Small intestine (tissue), 7 donors: Measurements from ENCODE around the gene KSR2. TPM values are rescaled to one million over a fixed set of nuclear protein-coding genes. Genes with fewer than 3 reads are reported as not detected.

Experiments
- DNase-seq, 2 donors: peaks; one replicate each; pipeline versions ENCODE4 v3.0.0 to v3.0.0-alpha.2; 2013
- FAIRE-seq: peaks from 2 replicates; lab custom pipeline; 2012; peaks lifted over from hg19 to GRCh38; lab: Jason Lieb, UNC
- H3K27ac ChIP-seq, 3 donors: one replicate each; pipeline ENCODE4 v1.5.1; 2013; ENCODE audit warnings: low read length in 2 of 3, mild to moderate bottlenecking in 2 of 3, control low read depth in 1 of 3, inconsistent platforms in 1 of 3, low read depth in 1 of 3, moderate library complexity in 1 of 3
- H3K27me3 ChIP-seq, 3 donors: one replicate each; pipeline ENCODE4 v1.6.1; 2013; ENCODE audit warnings: low read length in 3 of 3, inconsistent platforms in 1 of 3; ENCODE audit not compliant: control insufficient read depth in 3 of 3, insufficient read depth in 3 of 3
- H3K36me3 ChIP-seq, 3 donors: one replicate each; pipeline ENCODE4 v1.6.1; 2013; ENCODE audit warnings: low read length in 3 of 3, inconsistent platforms in 1 of 3, low read depth in 1 of 3, mild to moderate bottlenecking in 1 of 3, moderate library complexity in 1 of 3; ENCODE audit not compliant: control insufficient read depth in 3 of 3, insufficient read depth in 2 of 3
- H3K4me1 ChIP-seq, 3 donors: one replicate each; pipeline ENCODE4 v1.6.1; 2013; ENCODE audit warnings: low read length in 2 of 3, inconsistent platforms in 1 of 3, low read depth in 1 of 3, mild to moderate bottlenecking in 1 of 3, moderate library complexity in 1 of 3; ENCODE audit not compliant: control insufficient read depth in 3 of 3, insufficient read depth in 2 of 3
- H3K4me3 ChIP-seq, 3 donors: one replicate each; pipeline ENCODE4 v1.5.1; 2013; ENCODE audit warnings: low read length in 3 of 3, control low read depth in 1 of 3, inconsistent platforms in 1 of 3, low read depth in 1 of 3, mild to moderate bottlenecking in 1 of 3, moderate library complexity in 1 of 3
- H3K9me3 ChIP-seq, 2 donors: one replicate each; pipeline ENCODE4 v1.6.1; 2013; ENCODE audit warnings: low read depth in 1 of 2, low read length in 1 of 2; ENCODE audit not compliant: control insufficient read depth in 2 of 2, insufficient read depth in 1 of 2
- WGBS, 3 donors: extraction: QIAGEN DNeasy Blood & Tissue Kit; methylation state at CpG; one replicate each; pipeline ENCODE4 v1.1.7; 2013; 5-methylcytosine and 5-hydroxymethylcytosine counted together
- polyA plus RNA-seq, 4 donors: library from polyadenylated mRNA; stranded (reverse) in 3 of 4; unstranded in 1 of 4; fragments of 200-250 nt in 3 of 4; fragments of 120-200 nt in 1 of 4; gene quantifications; one replicate each; pipeline versions ENCODE4 v1.2.1 to v1.2.3, GENCODE V29; 2013
- donor health status: healthy with polysubstance abuse.
- donor health status: control.
- donor health status: control.
- donor health status: Bipolar disorder and iron deficiency.
- donor health status: healthy.

The KSR2 gene
- polyA plus RNA-seq, 4 donors, result 0.16 to 0.33 TPM; not detected in 2

DNA sequence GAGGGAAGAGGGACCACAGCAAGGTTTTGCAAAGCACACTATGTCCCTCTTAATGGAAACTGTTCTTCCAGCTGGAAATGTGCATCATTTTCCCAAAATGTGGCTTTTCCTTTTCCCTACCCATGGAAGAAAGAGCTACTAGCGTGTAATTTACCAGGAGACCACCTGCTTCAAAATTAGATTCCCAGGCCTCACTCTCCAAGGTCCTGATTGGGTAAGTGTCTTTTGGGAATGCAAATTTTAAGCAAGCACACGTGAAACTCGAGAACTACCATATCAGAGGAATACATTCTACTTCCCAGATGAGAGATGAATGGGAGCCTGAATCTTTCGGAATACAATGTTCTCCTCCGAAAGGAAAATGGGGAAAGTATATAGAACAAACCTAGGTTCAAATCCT, 405.8 kb downstream of the KSR2 start:
- 53 to 61% (median 55%) methylated on average over 5 of the region's 5 CpGs for WGBS, 3 donors
- Histone ChIP-seq H3K9me3 (no peaks in the 10 kb centered on the region), H3K27ac (no peak overlapping the region), H3K36me3 (no peaks in the 10 kb centered on the region), H3K4me3 (no peak overlapping the region), H3K27me3 (peaks cover 0 to 4% (median 0%) of the 10 kb centered on the region in 3 donors), H3K4me1 (no peaks in the 10 kb centered on the region)
- no peak for FAIRE-seq
- no peak for DNase-seq

DNA sequence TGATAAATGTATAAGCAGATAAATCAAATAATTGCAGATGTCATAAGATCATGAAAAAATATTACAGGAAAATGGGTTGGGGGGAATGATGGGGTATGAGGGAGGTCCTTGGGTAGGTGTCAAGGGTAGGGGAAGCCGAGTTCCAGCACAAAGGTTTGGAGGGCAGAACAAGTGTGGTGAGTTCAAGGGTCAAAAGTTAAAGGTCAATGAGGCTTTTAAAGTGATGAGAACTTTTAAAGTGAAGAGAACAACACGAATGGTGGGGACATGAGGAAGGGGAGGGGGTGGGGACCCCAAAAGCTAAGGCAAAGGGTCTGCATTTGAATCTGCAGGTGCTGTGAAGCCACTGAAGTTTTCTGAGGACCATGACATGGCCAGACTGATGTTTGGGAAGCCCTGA, 406.8 kb downstream of the KSR2 start:
- Histone ChIP-seq H3K27ac (no peak overlapping the region), H3K9me3 (no peaks in the 10 kb centered on the region), H3K4me3 (no peak overlapping the region), H3K36me3 (no peaks in the 10 kb centered on the region), H3K4me1 (no peaks in the 10 kb centered on the region), H3K27me3 (peaks cover 0 to 4% (median 0%) of the 10 kb centered on the region in 3 donors)
- FAIRE-seq (no peak), DNase-seq (no peak)
- WGBS, 3 donors, result 19 to 38% (median 37%) methylated on average over 2 of the region's 2 CpGs

DNA sequence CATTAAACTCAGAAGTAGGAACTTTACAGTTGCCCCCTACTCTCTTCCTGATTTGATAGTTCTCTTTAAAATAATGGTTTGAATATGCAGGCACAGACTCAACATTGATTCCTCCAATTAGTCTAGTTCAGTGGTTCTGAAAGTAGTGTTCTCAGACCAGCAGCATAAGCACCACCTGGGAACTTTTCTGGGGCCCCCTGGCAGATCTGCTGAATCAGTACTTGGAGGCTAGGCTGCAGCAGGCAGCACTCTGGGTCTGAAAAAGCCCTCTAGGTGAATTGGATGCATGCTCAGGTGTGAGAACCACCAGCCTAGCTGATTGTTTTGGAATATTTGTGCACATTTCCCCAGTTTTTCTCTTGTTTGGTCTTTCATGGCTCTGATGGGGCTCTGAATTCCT, 408.8 kb downstream of the KSR2 start:
- Histone ChIP-seq H3K27ac (no peak overlapping the region), H3K4me1 (no peaks in the 10 kb centered on the region), H3K9me3 (no peaks in the 10 kb centered on the region), H3K36me3 (no peaks in the 10 kb centered on the region), H3K27me3 (peaks cover 0 to 4% (median 0%) of the 10 kb centered on the region in 3 donors), H3K4me3 (no peak overlapping the region)
- FAIRE-seq, result no peak
- no peak for DNase-seq

DNA sequence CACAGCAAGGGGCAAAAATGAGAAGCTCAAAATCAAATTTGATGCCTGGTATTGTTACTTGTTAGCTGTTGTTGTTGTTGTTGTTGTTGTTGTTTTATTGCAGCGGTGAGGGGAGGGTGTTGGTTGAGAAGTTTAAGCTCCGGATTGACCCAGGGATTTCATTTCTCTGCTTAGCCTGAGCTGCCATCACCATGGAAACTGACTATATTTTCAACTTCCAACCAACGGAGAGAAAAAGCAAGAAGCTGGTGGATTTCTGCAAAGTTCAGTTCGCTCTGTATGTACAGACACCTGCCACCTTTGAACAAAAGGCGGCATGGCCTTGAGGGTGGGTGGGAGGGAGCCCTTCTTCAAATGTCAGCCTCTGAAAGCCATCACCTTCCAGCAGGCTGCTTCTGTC, 412.9 kb downstream of the KSR2 start:
- no peak for FAIRE-seq
- no peak for DNase-seq
- no peaks in the 10 kb centered on the region for H3K27me3 ChIP-seq
- no peaks in the 10 kb centered on the region for H3K4me1 ChIP-seq
- WGBS, 3 donors, result 83 to 84% (median 83%) methylated on average over 5 of the region's 5 CpGs
- no peak overlapping the region for H3K27ac ChIP-seq
- H3K9me3 ChIP-seq, result no peaks in the 10 kb centered on the region
- no peaks in the 10 kb centered on the region for H3K36me3 ChIP-seq
- H3K4me3 ChIP-seq, result no peak overlapping the region

DNA sequence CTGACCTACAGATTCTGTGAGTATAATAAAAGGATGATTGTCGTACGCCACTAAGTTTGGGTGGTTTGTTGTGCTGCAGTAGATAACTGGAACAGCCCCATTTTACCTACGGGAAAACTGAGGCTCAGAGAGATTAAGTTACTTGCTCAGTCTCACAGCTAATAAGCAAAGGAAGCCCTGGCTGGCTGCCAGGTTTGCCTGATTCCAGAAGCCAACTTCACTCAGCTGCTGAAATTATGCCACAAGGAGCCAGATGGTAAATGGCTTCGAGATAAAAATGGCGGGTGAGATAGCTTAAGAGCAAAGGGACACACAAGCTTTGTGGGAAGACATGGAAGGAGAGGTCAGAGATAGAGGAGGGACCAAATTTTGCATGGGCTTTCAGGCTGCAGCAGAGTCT, 415.8 kb downstream of the KSR2 start:
- no peaks in the 10 kb centered on the region for H3K36me3 ChIP-seq
- 83 to 89% (median 87%) methylated on average over 5 of the region's 5 CpGs for WGBS, 3 donors
- no peak overlapping the region for H3K27ac ChIP-seq
- H3K9me3 ChIP-seq, result no peaks in the 10 kb centered on the region
- no peak for DNase-seq
- no peaks in the 10 kb centered on the region for H3K27me3 ChIP-seq
- H3K4me3 ChIP-seq, result no peak overlapping the region
- no peak for FAIRE-seq
- H3K4me1 ChIP-seq, result no peaks in the 10 kb centered on the region

DNA sequence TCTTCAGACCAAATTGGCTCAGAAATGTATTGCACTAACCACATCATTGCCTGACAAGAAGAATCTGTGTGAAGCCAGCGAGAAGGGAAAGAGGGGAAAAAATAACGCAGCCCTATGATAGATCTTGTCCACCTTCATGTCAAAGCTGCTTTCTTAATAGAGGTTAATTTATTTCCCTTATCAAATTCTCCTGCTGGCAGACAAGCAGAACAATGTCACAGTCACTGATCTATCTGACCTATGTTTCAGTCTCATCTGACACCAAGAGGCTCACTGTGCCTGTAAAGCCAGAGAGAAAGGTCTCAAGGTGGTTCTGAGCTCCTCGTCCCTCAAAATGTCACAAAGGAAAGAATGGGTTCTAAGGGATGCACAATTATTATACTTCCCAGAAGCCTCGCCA, 417.1 kb downstream of the KSR2 start:
- no peak for DNase-seq
- Histone ChIP-seq H3K36me3 (no peaks in the 10 kb centered on the region), H3K27me3 (no peaks in the 10 kb centered on the region), H3K4me3 (no peak overlapping the region), H3K4me1 (no peaks in the 10 kb centered on the region), H3K9me3 (no peaks in the 10 kb centered on the region), H3K27ac (no peak overlapping the region)
- FAIRE-seq, result no peak
- WGBS, 3 donors, result 54 to 63% (median 63%) methylated on average over 4 of the region's 4 CpGs

DNA sequence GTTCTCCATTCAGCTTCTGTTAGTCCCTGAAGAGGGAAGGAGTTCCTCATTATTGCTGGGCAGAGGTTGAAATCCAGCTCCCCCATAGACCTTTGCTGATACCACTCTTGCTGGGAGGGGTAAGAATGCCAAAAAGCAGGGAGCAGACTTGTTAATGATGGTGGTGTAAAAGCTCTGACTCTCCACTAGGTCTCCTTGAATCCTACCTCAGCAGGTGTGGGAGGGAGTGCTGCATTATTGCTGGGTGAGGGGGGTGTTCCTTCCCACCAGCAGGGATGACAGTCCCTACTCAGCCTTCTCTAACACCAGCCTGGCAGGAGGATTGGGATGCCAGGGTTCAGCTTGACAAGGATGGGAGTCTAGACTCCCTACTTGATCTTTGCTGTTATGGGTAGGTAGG, 421.6 kb downstream of the KSR2 start:
- Histone ChIP-seq H3K9me3 (no peaks in the 10 kb centered on the region), H3K27me3 (no peaks in the 10 kb centered on the region), H3K4me3 (no peak overlapping the region), H3K36me3 (no peaks in the 10 kb centered on the region), H3K27ac (no peak overlapping the region), H3K4me1 (no peaks in the 10 kb centered on the region)
- DNase-seq, result no peak
- no peak for FAIRE-seq

DNA sequence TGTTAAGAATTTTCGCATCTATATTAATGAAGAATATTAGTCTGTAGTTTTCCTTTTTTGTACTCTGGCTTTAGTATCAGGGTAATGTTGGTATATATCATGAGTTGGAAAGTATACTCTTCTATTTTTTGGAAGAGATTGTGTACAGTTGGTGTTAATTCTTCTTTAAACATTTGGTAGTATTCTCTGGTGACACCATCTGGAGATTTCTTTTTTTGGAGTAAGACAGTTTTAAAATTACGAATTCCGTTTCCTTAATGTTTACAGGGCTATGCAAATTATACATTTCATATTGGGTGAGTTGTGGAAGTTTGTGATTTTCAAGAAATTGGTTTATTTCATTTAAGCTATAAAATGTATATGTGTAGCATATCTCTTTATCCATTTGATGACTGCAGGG, 423.6 kb downstream of the KSR2 start:
- Histone ChIP-seq H3K36me3 (no peaks in the 10 kb centered on the region), H3K4me1 (no peaks in the 10 kb centered on the region), H3K27ac (no peak overlapping the region), H3K4me3 (no peak overlapping the region), H3K9me3 (no peaks in the 10 kb centered on the region), H3K27me3 (no peaks in the 10 kb centered on the region)
- WGBS, 3 donors, result 82 to 92% (median 85%) methylated on average over 3 of the region's 3 CpGs
- FAIRE-seq (no peak), DNase-seq (no peak)

DNA sequence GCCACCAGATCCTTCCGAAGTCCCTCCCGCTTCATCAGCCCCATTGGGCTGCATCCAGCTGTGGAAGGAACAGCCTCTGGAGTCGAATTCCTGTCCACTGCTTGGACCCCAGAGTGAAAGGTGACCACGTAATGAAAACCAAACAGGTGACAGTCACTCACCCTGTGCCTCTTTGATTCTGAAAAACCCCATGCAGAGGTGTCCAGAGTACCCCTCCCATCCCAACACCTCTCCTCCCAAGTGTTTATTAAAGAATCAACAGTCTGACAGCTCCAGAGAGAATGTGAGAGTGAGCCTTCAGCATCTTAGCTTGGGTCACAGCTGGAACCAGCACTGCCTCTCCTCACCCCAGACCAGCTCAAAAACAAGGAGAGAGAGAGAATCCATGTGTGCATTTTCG, 428.8 kb downstream of the KSR2 start:
- no peaks in the 10 kb centered on the region for H3K27me3 ChIP-seq
- FAIRE-seq, result no peak

More for the DNA sequence above, 428.8 kb downstream of the KSR2 start:
- WGBS, 3 donors, result 56 to 61% (median 60%) methylated on average over 5 of the region's 5 CpGs
- no peak overlapping the region for H3K4me3 ChIP-seq
- H3K4me1 ChIP-seq, result no peaks in the 10 kb centered on the region
- no peak for DNase-seq
- no peak overlapping the region for H3K27ac ChIP-seq
- H3K9me3 ChIP-seq, result no peaks in the 10 kb centered on the region
- no peaks in the 10 kb centered on the region for H3K36me3 ChIP-seq
